Esophagus mucosa (tissue), 1 donor: ENCODE data around the gene ITPK1. TPM values are rescaled to one million over a fixed set of nuclear protein-coding genes. Genes with fewer than 3 reads are reported as not detected.

Source experiments
- ATAC-seq: fragments of 200-7000 bp; cut with Tn5 transposase; one replicate; pipeline ENCODE4 v1.9.1; 2020
- total RNA-seq: library from RNA; stranded (reverse); gene quantifications from one replicate; pipeline ENCODE4 v1.2.4, GENCODE V29; 2023
- donor health status: DM: yes; HTN: yes; CAD: no.

Gene ITPK1
- total RNA-seq, 1 donor from 2014 or later: 22.1 TPM

DNA sequence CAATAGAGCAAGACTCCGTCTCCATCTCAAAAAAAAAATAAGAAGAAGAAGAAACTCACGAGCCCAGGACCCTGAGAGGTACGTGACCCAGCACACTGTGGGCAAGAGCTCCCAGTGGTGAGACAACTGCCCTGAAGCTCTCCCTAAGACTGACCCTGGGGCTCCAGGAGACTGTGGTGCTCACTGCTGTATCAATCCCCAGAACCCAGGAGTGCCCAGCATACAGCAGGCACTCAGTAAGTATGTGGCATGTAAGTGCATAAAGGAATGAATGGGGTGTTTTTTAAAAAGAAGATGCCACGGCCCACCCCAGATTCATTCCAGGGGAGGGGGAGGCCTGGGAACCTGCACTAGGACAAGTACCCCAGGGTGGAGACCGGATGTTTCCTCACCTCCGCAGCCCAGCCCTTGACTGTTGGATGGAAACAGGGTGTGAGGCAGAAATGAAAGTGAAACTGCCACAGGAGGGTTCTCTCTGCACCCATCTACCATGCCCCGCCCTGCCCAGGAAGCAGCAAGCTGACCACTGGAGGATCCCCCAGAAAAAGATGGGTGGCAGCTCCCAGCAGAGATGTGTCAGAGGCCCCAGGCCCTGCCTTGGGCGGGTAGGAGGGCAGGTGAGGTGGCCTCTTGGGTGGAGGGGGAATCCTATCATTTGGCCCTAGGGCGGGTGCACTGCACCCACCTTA is 12.2 kb downstream of the ITPK1 start:
- ATAC-seq: peak; percentile 63

DNA sequence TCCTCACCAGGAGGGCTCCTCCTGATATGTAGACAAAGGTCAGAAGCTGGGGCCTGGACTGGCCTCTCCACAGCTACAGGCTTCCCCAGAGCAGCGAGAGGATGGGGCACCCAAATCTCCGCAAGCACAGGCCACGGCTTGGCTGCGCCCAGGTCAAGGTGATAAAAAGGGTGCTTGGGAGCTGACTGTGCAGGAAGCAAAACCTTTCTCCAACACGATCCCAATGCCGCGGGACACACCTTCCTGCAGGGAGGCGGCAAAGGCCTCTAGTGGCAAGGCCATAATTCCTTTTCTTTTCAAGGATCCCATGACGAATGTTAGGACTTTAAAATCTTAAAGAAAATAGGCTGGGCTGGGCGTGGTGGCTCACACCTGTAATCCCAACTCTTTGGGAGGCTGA is 13.6 kb downstream of the ITPK1 start:
- ATAC-seq: no peak

DNA sequence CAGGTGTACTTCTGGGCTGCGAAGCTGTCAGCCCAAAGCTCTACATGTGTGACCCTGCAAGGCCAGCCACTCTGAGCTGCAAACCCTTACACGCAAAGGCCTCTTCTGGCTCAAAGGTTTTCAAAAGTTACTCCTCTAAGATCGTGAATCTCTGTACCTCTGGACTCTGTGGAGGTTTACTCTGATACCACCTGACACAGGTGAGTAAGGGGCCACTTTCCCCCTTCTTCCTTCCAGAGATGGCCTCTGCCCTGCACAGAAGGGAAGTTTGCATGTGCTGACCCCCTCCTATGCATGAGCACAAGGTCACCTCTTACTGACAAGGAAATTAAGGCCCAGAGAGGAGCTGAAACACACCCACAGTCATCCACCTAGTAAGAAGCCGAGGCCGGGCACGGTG is 14.5 kb downstream of the ITPK1 start:
- ATAC-seq: no peak

DNA sequence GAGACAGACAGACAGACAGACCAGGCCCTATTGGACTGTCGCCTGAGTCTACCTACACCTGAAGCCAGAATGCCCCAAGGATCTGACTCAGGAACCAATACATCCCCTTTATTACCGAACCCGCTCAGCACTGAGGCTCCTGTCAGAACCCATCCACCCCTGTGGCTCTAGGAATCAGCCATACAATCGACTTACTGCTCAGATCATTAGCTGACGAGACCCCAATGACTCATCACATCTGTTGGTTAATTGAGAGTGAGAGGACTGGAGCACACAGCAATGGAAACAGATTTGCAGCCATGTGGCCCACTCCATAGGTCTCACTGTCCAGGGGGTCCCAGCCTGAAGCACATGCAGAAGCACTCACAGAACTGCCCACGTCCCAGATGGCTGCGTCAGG is 15.2 kb downstream of the ITPK1 start:
- ATAC-seq: no peak

DNA sequence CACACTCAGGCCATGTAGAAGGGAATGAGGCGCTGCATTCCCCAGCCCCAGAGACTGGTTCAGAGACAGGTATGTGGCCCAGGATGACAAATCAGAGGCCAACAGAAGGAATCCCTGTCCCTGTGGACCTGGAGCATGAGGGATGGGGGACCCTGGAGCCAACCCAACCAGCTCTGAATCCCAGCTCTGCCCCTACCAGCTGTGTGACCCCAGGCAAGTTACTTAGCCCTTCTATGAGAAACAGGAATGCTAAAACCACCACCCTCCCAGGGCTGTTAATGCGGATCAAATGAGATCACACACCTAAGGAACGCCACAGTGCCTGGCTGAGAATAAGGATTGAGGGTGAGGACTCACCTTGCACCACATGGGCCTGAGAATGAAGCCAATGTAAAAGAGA is 15.6 kb downstream of the ITPK1 start:
- no peak for ATAC-seq

DNA sequence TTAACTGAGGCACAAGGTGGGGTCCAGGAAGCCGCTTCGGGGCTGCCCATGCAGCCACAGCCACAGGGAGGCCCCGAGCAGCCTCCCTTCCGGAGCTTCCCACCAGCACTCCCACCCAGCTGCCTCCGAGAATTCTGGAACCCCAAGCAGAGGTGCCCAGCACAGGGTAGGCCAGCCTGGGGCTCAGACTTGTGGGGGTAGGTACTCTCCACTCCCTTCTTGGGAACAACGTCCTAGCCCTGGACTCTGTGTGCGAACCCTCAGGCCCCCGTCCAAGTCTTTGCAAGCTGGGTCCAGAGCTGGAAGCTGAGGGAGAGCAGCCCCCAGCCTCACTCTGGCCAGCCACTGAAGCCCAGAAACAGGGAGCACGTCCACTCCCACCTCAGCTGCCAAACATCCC is 16.1 kb downstream of the ITPK1 start:
- no peak for ATAC-seq

DNA sequence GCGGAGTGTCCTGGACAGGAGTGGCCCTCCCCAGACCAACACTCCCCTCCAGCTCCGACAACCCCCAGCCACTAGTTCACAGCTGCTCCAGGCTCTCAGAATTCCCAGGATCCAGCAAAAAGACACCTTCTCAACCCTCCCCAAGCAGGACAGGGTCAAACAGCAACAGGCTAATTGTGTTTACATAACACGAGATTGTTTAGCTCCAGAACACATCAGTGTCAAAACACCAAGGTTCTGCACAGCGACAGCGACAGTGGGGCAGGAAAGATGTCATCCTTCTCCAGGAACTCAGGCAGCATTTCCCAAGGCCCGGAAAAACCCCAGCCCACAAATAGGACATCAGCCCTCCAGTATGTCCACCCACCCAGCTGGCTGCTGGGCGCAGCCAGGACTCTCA is 16.5 kb downstream of the ITPK1 start:
- no peak for ATAC-seq

DNA sequence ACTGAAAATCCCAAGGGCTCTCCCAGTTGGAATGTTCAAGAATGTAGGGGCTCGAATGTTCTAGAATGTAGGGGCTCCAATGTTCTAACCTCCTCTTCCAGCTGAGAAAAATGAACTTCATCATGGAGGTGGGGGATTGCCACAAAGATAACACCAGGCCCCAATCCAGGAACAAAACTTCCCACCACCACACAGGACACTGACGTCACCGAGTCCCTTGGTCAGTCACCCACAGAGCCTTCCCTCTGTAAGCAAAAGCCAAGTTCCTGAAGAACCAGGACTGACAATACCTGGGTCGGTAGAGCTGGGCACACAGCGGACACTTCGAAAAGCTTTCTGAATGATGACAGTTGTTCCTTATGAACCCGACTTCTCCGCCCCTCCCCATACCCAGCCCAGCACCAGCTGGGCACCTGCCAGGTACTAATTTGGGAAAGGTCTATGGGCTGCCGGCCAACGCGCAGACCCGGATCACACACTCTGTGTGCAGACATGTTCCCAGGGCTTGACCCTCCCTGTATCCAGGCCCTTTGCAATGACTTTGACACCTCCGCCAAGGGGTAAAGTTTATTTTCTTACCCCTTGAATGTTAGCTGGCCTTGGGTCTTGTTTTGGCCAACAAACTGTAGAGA is 18.9 kb downstream of the ITPK1 start:
- ATAC-seq: no peak

DNA sequence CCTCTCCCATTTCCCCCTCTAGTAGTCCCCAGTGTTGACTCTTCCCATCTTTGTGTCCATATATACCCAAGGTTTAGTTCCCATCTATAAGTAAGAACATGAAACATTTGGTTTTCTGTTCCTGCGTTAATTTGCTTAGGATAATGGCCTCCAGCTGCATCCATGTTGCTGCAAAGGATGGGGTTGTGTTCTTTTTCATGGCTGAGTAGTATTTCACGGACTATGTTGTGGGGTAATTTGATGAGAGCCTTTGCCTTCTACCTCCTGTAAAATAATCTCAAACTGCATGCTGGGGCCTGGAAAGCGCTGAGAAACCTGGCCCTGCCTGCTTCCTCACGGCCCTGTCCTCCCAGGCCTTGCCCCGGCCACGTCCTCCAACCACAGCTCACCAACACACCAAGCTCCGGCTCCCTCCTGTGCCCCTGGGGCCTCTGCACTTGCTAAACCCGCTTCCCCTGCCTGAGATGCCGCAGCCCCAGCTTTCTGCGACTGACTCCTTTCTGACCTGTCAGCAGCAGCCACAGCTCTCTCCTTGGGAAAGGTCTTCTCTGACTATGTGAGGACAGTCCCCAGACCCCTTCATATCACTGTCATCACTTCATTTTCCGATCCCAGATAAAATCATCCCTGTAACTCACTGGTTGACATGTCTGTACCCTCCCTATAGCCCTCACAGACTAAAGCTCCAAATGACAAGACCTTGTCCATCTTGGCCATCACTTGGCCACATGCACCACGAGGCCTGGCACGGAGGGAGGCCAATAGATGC is 19.8 kb downstream of the ITPK1 start:
- no peak for ATAC-seq

DNA sequence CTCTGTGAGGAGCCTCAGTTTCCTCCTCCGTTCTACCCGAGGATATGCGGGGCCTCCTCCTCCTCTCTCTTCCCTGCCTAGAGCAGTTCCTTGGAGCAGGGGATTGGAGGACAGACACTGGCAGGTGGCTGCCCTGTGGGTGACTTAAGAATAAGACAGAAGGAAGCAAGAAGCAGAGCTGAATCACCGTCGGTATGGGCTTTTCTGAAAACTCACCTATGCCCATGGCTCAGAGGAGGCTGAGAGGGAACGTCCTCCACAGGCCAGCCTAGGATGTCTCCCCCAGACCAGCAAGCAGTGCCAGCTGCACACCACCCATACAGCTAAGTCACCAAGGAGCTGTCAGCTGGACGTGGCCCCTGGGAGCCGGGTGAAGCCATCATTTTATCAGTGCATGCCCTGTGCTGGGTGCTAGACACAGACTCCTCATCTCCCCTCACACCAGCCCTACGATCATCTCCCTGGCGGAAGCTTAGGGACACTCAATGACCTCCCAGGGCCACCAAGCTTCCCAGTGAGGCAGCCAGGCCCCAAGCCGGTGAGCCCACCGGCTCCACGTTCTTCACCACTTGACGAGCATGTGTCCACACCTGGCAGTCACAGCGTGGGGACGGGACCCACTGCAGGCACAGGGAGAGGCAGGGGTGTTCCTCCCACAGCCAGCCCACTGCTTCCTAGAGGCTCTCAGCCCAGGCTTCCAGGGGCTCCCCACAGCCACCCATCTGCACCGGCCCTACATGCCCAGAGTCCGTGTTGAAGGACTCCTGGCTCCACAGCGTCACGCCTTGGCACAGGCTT is 21.4 kb downstream of the ITPK1 start:
- no peak for ATAC-seq

DNA sequence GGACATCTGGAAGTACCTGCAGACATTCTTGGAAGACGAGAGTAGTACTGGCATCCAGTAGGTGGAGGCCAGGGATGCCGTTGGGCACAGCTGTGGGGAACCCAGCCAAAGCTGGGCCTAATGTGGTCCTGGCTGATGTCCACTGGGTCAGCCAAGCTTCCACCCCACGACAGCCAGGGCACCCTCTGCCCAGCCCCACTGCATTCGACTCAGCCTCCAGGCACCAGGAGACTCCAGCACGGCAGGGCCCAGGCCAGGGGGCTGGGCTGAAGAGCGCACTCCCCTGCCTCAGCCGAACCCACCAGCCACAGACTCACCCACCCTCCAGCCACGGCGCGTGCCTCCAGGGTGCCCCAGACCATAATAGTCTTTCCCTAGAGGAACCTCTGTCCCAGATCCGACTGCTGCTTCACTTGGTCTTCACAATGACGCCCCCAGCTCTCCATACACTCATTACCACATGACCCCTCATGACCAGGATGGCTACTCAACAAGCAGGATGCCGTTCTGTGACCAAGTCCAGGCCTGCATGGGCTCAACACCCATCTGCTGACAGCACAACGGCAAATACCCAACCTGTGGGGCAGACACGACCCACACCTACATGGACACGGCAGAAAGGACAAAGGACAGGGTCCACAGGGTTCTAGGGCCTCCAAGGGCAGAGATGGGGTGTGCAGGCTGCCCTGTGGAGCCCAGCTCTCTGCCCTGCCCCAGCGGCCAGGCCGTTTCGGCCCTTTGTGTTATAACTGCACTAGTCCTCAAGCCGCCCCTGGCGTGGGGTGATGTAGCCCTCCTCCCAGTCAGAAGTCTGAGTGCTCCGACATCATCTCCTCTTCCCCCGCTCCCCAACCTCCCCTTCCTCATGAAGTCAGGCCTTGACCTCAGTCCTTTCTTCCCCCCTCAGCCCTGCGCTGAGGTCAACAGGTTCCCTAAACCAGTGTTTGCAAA is 22.8 kb downstream of the ITPK1 start:
- no peak for ATAC-seq

DNA sequence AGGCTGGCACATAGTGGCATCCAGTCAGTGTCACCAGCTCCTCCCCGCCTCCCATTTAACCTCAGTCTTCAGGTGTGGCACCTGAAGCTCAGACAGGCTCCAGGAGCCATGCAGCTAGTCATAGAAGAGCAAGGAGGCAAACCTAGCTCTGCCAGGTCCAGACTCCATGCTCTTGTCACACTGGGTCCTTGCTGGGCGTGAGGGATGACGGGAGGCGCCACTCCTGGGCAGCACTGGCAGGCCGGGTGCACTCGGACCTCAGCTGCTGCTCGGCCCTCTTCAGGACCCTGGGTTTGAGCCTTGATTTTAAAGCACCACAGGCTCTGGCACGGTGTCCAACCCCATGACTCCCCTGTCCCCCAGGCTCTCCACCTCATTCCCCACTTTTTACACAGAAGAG is 24.1 kb downstream of the ITPK1 start:
- ATAC-seq: no peak

DNA sequence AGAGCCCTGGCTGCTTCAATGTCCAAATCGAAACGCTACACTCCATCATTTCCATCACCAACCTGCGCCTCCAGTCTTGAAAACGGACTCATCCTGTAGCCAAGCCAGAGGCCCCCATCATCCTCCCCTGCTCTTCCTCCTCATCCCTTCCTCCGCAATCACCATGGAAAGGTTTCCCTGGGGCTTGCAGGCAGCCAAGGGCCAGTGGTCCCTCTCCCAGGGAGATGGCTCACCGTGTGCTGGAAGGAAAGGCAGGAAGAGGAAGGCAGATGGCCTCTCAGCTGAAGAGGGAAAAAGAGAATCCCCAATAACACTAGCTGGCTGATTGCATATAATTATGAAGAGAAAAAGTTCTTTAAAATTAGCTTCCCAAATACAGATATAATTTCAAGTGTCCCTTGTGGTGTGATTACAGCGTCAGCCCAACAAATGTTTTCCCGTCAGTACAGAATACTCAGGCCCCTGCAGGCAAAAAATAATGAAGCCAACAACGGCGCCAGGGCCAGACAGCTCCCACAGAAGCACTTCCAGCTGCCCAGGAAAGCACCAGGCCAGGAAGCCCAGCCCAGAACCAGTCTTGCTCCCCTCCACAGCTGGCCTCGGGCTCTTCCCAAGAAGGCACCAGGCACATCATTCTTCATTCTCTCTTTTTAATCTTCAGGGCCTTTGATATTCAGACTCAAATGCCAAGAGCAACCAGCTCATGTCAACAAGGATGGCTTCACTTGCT is 24.7 kb downstream of the ITPK1 start:
- ATAC-seq: no peak

DNA sequence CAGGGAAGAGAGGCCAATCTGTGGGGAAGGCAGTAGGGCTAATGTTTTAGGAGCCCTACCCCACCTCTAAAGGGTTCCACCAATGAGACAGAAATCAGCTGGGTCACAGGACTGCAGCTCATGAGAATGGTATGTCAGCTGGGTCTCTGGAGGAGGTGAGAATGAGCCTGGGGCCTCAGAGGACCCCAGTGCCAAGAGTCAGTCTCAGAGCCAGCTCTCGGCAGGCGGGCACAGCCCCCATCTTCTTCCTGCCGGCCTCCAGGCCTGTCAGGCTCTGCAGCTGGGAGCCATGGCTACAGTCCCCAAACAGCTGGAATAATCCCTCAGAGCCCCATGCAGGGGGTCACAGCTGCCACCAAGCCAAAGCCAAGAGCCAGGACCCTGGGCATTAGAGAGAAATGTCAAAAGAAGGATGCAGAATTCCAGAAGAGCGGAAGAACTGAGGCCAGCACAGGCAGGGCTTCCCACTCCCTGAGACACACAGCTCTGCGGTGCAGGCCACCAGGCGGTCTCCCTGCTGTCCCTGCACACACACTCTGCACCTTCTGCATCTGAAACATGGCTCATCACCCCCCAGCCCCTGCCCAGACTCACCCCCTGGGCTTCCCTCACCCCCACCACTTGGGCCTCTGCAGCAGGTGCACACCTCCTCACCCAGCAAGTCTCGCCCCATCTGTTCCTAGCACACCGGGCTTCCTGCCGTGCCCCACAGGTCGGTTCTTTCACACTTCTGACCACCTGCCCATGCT is 26.0 kb downstream of the ITPK1 start:
- no peak for ATAC-seq

DNA sequence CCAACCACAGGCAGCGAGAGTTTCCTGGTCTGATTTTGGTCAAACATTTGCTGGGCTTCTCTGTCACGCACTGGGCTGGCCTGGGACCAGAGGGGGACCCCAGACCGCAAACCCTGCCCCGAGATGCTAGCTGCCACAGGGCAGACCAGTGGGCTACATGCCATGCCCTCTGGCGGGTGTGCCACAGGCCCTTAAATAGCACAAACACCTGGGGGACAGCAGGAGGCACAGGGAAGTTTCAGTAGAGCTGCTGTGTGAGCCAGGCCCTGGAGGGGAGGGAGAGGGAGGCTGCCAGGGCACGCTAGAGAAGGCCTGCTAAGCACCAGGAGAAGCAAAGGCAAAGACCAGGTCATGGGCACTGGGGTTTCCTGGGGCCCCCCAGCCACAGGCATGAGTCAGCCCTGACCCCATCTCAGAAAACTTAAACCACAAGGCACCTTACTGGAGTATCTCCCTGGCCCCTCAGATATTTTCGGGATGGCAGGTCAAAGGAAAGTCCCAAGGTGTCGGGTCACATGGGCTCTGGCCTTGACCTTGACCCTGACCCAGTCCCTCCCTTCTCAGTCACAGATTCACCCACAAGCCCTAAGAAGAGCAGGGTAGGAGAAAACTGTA is 29.2 kb downstream of the ITPK1 start:
- peak; percentile 23 for ATAC-seq

DNA sequence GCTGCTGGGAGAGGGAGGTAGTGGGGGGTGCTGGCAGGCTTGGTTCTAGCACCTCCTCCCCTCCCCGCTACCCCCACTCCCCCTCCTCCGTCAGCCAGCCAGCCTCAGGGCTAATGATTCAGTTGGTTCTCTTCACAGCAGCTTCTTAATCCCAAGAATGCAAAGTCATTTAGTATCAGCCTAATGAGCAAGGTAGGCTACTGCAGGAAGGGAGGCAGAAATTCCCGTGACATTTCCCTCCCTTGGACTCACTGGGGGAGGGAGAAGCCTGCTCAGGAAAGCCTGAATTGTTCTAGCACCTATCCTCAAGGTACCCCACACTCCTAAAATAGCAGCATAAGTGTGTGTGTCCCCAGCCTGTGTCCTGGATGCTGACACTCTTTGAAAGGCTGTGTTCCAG is 29.8 kb downstream of the ITPK1 start:
- peak; percentile 55 for ATAC-seq

DNA sequence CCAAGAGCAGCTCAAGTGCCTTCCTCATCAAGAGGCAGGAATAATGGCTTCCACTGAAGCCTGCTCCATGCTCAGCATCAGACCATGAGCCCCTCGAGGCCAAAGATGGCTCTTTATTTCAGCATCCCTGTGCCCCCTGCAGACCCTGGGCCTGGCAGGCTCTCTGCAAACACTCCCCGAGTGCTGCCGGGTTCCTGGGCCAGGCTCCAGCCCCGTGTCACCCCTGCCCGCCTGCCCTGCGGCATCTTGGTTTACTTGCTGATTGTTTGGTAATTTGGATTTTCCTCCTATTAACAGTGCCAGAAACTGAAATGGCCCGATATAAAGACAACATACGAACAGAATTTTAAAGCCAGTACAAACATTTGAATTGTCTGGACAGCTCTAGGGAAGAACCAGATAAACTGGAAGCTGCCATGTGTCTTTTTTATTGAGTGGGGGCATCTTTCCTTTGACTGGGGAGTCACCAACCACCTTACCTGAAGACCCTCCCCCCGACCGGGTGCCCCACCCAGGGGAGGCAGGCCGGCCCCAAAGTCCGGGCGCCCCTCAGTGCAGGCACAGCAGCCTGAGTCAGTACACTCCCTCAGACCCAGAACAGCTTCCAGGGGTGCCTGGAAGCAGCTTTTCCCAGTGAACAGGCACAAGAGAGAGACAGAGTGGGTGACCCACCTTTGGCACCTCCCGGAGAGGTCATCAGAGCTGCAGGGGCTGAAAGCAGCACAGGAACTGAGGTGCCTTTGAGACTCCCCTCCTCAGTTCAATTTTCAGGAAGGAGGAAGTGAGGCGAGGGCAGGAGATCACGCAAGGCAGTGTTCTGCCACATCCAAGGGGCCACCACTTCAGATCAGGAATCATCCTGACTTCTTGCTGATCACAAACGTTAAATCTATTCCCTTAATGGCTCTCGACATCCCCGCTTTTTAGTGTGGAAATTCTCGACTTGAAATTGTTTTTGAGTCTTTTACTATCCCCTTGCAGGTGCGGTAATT is 30.6 kb downstream of the ITPK1 start:
- ATAC-seq: no peak

DNA sequence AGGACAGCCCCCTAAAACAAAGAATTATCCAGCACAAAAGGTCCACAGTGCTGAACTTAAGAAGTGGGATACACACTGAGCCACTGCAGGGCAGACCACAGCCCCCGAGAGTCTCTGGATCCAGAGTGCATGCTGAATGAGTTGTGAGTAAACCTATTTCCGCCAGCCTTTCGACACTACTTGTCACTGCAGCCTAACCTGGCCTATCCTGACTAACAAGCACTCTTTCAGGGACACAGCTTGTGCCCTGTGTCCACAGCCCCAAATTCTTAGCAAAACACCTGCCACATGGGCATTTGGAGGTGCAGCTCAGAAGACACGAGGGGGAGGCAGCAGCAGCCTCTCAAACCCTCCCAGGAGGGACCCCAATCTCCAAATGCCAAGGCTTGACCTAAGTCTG is 31.3 kb downstream of the ITPK1 start:
- no peak for ATAC-seq

DNA sequence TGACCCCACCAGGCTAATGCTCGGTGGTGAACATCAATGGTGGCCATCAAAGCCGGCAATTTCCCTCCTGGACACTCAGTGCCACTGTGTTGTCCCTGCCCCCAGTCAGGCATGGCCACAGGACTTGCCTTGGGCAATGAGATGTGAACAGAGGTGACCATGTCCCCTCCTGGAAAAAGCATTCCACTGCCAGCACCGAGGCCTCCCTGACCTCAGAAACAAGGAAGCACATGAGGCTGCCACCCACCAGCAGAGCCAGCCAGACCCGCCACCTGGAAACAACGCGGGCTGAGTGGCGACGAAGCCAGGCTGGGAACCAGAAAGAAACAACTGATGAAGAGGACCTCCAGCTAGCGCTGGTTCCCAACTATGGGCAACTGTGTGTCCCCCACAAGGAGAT is 31.8 kb downstream of the ITPK1 start:
- ATAC-seq: no peak
